AG10803 (cell line): ENCODE measurements around the gene SELENOI.

ENCODE experiments used
- DNase-seq: peaks from one replicate; pipeline ENCODE4 v3.0.0; 2010; ENCODE audit warnings: low read depth
- H3K4me3 ChIP-seq: 2 replicates; pipeline ENCODE4 v1.5.1; 2011; ENCODE audit warnings: mild to moderate bottlenecking, low read length, control low read depth
- CTCF ChIP-seq: conservative IDR thresholded peaks from 2 replicates; pipeline ENCODE4 v1.5.1; 2011; ENCODE audit warnings: mild to moderate bottlenecking, low read length, control low read depth, inconsistent platforms

The SELENOI gene

GRCh38 chr2:26410764-26411243, 64.9 kb downstream of the SELENOI start:
- H3K4me3 ChIP-seq = no peak overlapping the region
- TF ChIP-seq CTCF = no peak

DNA sequence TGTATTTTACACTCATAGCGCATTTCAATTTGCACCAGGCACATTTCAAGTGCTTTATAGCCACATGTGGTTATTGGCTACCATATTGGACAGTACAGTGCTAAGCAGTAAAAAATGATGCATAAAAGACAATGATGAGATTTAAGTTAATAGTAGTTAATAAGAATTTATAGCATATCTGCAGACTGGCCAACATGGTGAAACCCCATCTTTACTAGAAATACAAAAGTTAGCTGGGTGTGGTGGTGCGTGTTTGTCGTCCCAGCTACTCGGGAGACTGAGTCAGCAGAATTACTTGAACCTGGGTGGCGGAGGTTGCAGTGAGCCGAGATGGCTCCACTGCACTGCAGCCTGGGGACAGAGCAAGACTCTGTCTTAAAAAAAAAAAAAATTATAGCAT, 65.5 kb downstream of the SELENOI start:
- H3K4me3 ChIP-seq = no peak overlapping the region
- no peak for DNase-seq
- TF ChIP-seq CTCF = no peak

More at GRCh38 chr2:26410764-26411243, 64.9 kb downstream of the SELENOI start:
- DNase-seq = no peak

DNA sequence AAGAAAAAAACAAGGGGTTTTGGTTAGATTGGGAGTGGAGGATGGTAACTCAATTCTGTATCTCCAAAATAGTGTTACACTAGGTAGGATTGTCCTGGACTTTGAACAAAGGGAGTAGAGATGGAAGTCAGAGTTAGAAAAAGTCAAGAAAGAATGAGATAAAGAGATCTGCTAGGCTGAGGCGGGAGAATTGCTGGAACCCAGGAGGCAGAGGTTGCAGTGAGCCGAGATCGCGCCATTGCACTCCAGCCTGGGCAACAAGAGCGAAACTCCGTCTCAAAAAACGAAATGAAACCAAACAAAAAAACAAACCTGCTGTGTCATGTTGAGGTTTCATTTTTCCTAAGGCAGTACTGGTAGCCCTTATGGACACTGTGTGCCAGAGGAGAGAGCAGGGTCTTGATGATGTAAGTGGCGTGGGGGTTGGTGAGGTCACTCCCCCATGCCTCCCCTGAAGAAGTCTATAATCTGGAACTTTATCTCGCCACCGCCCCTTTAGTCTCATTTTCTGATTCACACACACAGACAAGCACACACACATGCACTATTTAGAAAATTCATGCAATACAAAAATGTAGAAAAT, 66.2 kb downstream of the SELENOI start:
- TF ChIP-seq CTCF = no peak
- DNase-seq = no peak
- H3K4me3 ChIP-seq = no peak overlapping the region

DNA sequence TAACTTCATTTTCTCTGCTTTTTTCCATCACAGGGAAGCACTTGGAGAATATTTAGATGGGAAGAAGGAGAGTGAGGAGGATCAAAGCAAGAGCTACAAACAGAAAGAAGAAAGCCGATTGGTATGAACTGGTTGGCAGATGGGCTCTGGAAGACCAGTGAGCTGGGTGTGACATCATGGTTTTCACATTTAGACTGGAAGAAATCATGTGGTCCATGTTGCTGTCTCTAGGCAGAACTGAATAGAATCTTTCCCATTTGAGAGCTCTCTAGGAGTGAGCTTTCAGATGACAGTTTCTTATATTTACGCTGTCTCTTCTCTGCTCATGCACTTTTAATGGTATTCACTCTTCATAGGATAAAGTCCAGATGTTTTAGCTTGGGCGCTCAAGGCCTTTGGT, 68.4 kb downstream of the SELENOI start:
- no peak for TF ChIP-seq CTCF
- H3K4me3 ChIP-seq = no peak overlapping the region
- no peak for DNase-seq

DNA sequence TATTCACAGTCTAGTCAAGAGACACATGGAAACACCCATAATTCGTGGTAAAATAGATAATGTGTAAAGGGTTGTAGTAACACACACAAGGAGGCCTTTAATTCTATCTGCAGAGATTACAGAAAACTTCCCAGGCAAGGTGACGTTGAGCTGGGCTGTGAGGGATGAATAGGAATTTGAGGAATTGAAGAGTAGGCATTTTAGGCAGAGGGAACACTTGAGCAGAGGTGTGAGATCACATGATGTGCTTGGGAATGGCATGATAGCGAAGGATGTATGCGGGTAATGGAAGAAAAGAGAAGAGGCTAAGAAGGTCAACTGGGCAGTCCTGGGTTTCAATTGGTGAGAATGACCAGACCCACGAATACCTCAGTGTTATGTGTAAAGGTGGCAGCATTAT, 76.0 kb downstream of the SELENOI start:
- no peak for TF ChIP-seq CTCF
- H3K4me3 ChIP-seq = no peak overlapping the region
- DNase-seq = no peak

GRCh38 chr2:26422947-26423629, 77.1 kb downstream of the SELENOI start:
- no peak for TF ChIP-seq CTCF
- no peak overlapping the region for H3K4me3 ChIP-seq
- no peak for DNase-seq

DNA sequence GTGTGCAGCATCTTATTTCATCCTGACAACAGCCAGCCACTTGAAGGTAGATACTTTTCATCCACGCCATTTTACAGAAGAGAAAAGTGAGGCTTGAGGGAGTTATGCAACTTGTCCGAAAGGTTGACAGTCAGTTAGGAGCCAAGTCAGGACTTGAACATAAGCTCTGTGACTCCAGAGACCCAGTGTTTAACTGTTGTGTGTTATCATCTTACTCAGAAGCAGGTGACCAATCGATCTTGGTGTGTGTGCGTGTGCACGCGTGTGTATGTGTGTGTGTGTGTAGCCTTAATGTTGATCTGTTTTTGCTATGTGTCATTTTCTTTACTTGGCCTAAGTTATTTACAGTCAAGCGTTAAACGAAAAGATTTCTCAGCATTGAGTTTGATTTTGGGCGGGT, 77.8 kb downstream of the SELENOI start:
- H3K4me3 ChIP-seq = no peak overlapping the region
- no peak for TF ChIP-seq CTCF
- DNase-seq = no peak
